GM19324 (cell line): ENCODE measurements around the gene NPFF.

ENCODE experiments used
- ATAC-seq: cut with Tn5 transposase; IDR thresholded peaks from one replicate; pipeline ENCODE4 v1.9.1; 2021; ENCODE audit warnings: mild to moderate bottlenecking, moderate library complexity; ENCODE audit not compliant: unreplicated experiment, low FRiP score

NPFF gene

DNA sequence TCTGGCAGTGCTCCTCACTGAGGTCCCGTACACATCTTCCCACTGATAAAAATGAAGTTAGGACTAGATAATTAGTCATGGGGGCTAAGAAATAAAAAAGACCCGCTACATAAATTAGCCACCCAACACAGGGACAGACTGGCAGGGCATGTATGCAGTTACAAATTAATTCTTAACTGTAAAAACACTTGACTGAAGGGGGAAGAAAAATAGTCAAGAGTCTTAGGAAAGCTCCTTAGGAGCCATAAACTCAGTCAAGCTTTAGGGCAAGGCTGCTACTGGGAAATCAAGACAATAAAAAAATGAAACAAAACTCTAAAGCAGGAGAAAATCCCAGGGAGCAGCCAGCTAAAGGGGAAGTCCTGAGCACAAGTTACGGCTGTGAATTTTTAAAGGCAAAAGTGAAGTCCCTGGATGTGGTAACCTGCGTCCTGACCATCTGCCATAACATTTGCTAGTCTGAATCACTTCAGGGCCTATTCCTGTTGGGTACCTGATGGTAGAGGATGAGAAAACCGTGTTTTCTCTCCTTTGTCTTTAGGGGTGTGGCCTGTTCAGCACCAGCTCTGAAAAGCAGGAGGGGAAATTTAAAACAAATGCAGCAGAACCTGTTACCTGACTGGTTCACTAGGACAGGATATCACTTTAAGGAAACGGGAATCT, 7.5 kb upstream of the NPFF start:
- ATAC-seq = no peak

DNA sequence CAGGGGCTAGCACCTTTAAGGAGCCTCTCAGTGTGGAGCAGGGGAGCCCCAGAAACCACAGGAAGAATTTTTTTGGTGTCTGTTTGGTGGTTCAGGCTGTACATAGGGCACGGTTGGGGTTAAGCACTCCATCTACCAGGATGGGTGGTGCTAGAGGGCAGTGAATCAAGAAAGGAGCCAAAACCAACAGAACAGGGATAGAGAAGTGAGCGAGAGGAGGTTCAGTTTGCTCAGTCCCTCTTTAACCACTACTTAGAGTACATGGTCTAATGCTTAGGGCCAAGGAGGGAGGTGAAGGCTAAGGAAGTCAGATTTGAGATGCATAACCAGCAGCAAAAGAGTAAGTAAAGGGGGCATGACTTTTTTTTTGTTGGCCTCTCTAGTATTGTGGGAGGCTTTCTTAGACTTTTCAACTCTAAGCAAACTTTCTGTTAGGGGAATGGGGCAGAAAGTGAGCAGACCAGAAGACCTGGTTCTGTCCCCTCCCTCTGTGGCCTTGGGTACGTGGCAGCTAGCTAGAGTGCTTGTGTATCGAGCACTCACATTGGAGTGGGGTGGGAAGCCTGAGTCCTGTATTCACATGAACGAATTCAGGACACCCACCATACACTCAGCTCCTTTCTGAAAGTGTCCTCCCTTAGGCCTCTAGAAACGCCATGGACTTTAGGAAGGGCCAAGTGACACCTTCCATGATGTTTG, 6.6 kb upstream of the NPFF start:
- ATAC-seq = no peak

DNA sequence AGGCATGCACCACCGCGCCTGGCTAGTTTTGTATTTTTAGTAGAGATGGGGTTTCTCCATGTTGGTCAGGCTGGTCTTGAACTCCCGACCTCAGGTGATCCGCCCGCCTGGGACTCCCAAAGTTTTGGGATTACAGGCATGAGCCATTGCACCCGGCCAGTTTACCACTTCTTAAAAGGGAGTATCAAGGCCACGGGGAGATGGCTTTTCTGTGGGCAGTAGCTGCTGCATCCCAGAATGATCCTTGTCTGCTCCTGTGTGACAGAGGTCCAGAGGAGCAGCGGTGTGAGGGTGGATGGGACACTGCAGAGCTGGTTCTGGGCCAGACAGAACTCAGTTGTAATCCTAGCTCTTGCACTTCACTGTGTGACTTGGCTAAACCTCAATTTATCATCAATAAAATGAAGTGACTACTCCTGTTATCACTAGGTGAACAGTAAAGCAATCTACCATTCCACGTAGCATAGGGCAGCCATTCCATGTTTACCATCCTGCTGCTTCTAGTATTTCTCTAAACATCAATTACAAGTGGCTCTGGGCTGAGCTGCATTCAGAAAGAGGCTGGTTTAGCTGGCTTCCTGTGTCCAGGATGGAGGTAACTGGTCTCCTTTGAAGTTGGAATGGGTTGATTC, 3.0 kb upstream of the NPFF start:
- no peak for ATAC-seq

DNA sequence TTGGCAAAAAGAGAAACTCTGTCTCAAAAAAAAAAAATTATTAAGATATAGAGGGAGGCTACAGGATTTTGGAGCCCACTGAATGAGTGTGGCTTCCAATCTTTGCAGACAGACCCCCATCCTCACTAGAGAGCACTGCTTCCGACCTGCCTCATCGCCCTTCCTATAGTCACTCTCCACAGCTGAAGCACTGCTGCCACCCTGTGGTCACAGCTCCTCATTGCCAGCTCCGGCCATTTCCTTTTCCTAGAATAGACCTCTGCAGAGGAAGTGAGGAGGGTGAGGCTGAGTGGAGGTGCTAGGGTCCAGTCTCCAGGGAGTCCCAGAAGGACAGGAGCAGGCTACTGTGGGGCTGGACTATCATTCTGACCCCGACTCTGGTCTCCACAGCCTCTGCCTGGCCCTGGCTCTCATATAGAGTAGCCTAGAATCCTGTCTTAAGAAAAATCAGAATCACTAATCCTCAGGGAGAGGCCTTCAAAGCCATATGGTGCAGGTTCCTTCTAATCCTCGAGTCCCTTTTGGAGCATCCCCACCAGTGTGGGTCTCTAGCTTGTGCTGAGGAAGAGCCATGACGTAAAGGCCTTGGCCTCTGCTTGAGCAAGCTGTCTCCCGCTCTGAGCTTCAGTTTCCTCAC, 1.4 kb upstream of the NPFF start:
- ATAC-seq = peak; percentile 58

DNA sequence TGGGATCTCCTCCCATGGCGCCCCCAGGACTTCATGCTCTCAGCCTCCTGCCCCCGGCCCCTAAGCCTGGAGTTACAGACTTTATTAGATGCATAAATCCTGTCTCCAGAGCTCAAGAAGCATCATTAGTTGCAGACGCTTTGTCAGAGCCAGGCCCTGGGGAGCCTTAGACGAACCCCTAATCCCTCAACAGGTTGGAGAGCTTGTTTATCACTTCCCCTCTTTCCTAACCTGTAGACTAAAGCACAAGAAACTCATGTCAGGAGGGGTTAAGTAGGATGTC, 260 bp upstream of the NPFF start:
- no peak for ATAC-seq

DNA sequence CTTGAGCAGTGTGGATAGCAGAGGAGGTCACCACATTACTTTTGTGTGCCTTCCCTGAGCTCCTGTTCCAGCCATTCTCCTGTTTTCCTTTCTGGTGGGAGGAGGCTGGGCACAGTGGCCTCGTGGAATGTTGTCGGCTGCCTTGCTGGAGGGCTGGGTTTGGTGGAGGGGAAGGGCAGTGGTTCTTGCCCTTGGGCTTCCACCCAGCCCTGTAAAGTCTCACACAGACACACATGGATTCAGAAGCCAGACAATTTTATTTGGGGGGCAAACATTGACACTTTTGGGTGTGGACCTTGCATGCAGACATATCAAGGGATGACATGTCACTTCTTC, 866 bp downstream of the NPFF start:
- no peak for ATAC-seq

DNA sequence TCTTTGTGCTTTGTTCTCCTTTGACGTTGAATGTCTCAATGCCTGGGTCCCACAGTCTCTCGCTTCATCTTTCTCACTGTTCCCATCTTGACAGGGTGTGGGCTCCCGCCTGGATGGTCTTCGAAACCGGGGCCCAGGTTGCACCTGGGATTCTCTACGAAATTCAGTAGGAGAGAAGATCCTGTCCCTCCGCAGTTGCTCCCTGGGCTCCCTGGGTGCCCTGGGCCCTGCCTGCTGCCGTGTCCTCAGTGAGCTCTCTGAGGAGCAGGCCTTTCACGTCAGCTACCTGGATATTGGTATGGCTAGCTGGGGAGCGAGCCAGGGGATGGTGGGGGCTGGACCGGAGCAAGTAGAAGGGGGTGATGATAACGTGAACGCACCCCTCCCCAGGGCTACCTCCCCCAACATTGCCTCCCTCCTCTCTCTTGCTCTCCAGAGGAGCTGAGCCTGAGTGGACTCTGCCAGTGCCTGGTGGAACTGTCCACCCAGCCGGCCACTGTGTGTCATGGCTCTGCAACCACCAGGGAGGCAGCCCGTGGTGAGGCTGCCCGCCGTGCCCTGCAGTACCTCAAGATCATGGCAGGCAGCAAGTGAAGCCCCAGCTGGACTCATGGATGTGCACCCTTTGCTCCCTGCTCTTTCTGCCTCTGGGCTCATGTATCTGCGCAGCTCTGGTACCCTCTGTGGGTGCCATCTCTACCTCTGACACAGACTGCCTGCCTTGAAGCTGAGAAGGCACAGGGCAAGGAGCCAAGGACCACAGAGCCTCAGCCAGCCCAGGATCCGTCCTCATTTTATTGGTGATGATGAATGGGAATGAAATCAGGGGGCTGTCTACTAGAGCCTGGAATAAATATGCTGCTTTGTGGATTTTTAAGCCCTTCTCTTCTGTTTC, 1.5 kb downstream of the NPFF start:
- ATAC-seq = no peak

DNA sequence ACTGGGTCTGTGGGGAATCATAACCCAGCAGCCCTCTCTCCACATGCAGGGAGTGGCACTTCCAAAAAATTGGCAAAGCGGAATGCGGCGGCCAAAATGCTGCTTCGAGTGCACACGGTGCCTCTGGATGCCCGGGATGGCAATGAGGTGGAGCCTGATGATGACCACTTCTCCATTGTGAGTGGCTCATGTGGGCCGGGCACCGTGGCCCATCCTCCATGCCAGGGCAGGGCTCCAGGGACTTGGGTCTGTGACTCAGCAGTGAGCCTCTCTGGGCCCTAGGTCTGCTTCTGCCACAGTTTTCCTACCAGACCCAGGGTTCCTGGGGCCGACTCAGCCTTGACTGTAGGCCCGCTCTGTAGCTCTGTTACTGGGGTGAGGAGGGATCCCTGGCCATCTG, 2.2 kb downstream of the NPFF start:
- no peak for ATAC-seq

DNA sequence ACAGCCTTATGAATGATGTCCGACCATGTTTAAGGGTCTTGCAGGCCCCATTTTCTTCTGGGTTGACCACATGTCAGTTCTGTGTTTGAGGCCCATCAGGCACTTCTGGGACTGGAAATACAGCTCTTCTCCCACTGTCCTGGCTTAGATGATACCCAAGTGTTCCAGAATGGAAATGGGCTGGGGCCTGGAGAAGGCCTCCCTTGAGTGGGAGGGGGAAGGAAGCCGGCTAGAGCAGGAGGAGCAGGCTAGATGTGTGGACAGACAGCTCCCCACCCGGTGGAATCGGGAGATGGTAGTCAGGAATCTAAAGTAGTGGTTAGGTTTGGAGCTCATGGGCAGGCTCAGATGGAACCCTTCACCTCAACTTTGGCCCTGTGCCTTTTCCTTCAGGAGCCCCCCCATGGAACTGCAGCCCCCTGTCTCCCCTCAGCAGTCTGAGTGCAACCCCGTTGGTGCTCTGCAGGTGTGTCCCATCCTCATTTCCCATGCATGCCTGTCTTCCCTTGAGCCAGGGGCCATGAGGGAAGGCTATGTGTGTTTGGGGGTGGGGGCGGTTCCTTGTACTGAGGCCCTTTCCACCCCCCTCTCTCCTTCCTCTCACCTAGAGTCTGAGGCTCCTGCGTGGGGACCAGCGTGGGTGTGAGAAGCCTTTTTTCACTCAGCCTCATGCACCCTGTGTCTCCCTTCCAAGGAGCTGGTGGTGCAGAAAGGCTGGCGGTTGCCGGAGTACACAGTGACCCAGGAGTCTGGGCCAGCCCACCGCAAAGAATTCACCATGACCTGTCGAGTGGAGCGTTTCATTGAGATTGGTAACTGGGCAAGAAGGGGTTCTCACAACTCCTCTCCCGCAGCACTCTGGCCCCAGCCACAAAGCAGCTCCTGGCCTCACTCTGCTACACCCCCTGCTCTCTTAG, 3.0 kb downstream of the NPFF start:
- ATAC-seq = no peak

DNA sequence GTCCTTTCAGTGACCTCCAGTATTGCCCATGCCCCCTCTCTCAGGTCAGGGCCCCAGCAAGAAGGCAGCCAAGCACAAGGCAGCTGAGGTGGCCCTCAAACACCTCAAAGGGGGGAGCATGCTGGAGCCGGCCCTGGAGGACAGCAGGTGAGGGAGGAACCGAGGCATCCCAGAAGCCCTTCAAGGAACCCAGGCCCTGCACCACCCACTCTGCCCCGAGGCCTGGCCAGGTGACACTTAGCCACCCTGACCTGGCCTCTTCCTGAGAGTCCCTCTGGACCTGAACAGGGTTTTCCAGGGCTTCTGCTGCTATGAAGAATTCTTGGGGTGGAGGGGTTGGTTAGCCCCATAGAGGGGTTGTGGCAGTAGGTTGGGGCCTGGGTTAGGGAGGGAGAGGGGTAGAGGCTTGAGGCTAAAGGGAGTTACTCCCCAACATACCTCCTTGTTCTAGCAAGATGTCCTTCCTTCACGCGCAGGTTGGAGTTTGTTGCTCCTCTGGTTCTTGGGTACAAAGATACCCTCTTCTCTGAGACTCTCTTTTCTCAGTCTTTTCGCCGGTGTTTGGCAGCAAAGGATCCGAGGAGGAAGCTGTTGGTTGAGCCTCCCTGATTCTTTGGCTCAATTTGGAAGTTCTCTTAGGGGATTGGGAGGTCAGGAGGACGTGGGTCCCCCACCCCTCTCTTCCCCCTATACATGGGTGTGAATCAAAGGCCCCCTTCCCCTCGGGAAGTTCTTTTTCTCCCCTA, 4.1 kb downstream of the NPFF start:
- ATAC-seq = no peak

DNA sequence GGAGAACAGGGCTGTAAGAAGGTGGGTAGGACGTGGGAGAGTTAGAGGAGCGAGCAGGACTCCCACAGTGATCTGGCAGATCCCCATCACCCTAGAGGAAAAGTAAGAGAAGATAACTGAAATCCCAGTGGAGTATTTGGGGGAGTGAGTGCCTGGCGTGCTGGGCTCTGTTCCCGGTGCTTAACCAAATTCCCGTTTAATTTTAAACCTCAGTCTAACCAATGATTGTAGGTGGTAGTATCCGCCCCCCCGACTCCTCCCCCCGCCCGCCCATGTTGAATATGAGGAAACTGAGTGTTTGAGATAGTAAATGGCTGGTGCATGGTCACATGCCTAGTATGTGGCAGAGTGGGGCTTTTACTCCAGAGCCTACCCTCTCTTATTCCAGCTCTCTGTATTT, 5.0 kb downstream of the NPFF start:
- ATAC-seq = no peak

DNA sequence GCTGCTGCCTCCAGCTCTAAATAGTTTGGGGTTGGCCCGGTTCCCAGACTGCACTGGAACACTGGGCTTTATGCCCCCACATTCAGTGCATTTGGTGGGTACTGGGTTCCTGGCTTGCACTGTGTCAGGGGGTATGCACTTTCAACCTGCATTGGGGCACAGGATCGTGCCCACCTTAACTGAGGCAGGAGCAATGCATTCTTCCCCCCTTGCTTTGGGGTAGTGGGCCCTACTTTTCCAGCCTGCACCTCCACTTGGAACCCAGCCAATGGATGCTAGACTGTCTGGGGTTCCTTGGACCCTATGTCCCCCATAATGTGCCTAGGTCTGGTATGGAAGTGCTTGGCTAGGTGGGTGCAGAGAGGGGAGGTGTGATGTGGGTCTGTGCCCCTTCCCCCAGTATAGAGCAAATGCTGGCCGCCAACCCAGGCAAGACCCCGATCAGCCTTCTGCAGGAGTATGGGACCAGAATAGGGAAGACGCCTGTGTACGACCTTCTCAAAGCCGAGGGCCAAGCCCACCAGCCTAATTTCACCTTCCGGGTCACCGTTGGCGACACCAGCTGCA, 5.6 kb downstream of the NPFF start:
- ATAC-seq = no peak

DNA sequence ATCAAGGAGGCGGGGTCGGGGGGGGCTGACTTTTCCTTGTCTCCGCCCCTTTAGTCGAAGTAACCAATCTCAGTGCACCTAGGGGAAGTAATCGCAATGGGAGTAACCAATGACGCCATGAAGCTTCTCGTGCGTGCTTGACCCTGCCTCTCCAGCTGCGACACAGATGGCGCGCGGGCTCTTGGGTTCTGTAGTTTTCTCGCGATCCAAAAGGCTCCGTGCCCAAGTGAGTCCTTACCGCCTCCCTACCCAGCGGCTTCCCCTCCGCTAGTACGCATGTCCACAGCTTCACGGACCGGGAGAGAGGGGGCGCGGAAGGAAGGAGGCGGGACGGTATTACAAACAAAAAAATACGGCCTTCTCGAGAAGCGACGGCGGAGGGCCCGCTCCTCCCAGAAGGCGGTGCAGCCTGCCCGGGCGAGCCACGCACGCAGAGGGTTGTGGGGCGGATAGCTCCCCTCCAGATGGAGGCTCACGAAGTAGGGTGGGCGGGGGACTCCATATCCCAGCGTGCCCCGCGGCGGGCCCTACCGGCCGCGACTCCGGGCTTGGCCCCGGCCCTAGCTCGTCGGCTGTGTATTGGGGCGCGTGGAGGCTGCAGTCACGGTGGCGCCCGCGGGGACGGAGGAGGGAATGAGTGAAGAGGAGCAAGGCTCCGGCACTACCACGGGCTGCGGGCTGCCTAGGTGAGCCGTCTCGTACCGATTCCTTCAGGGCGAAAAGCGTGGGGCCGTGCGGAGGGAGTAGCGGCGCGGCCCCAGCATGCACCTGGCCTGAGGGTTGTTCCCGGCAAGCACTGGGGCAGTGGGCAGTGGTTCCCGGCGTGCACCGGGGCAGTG, 6.3 kb downstream of the NPFF start, which contains the start of gene TARBP2:
Gene TARBP2, plus strand, starts transcription at position 508 of the 839 bp plus-strand sequence. Its CDS starts 126 bp downstream, at position 634.
- ATAC-seq = peak; percentile 86

DNA sequence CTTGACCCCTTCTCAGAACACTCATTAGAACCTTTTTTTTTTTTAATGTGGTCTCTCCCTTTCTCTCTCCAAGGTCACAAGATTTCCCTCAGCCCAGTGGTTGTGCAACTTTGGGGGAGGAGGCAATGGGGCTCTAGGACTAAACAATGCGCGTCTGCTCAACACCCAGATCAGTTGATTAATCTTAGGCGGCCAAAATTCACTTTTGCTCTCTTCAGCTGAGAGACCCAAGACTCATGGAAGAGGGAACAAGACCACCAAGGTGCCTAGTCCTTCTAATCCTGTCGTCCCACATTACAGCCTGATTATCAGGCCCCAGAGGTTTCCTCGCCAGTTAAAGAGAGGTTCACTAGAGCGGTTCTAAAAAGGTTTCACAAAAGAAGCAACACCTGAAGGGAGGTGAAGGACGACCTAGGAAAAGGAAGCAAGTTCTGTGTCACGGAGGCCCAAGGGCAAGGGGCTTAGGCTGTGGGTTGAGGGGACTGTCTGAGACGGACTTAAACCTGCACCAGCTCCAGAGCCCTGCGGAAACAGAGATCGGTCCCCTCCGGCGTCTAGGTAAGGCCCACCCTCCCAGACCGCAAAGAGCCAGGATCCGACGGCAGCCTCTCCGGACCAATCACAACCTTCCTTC, 7.0 kb downstream of the NPFF start:
- no peak for ATAC-seq

DNA sequence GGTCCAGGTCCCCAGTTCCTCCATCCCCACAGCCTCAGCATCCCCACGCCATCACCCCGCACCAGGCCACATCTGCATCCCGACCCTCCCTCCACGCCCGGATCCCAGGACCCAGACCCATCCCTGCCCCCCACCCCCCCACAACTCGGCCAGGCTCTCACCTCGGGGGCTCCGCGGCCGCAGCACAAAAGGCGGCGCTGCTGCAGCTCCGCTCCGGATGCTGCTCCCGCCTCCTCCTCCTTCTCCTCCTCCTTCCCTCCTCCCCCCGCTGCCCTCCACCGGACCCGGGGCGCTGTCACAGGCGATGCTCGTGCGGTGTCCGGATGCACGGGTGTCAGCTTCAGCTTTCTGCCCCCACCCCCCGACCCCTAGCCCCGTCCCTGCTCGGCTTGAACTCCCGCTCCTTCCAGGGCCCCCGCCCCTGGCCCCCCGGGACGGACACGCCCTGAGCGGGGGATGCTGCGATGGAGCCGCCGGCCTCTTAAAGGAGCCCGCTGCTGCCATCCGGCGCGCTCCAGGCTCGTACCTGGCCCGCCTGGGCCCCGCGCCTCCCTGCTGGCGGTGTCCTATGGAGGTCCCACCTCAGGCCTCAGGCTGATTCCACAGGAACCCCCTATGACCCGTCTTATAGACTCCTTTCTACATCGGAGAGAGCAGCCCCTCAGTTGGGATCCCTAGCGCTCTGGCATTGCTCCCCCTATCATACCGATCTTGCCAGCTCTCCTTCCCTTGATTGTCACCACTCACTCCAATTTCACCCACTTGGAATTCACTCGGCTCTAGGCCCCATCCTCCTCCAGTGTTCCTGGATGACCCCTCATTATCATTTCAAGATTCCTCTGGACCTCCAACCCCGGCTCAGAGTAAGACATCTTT, 7.8 kb downstream of the NPFF start, which contains the start of gene MAP3K12:
Gene MAP3K12, minus strand, starts transcription at position 193 of the 876 bp plus-strand sequence. CDS start 12,067 bp downstream, outside the sequence.
- ATAC-seq = no peak

DNA sequence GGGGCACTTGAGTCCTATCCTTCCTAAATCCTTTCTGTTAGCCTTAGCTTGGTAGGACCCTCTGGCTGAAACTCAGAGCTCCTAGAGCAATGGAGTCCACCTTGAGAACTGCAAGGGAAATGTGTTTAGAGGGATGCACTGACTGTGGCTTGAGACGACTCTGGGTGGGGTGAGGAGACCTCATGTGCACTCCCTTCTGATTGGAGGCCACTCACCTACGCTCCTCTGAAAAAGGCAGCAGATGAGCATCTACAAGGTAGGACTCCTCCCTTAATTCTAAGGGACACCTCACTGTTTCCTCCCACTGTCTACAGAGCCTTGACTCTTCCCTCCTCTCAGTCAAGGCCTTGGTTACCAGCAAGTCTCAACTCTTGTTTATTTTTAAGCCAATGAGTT, 9.1 kb downstream of the NPFF start:
- ATAC-seq = no peak
